OCI-LY1 (cell line): ENCODE data around the gene PSORS1C1.
"Not testable (repeated sequence)": the region's sequence is repeated elsewhere in the genome, so short reads cannot be mapped to it uniquely, and the experiment has no call there.

Experiments
- H2AFZ ChIP-seq: fragments of 200-600 bp; sonication (generic), shearing (Covaris generic); 2 replicates; pipeline ENCODE4 v1.6.0; 2014; ENCODE audit warnings: antibody characterized with exemption, mild to moderate bottlenecking, low read length
- H3F3A ChIP-seq: fragments of 200-600 bp; sonication (generic), shearing (Covaris generic); 2 replicates; pipeline ENCODE4 v1.6.0; 2014; ENCODE audit warnings: mild to moderate bottlenecking, antibody characterized with exemption, low read length, moderate library complexity; ENCODE audit not compliant: insufficient read depth
- H3K27ac ChIP-seq: fragments of 200-600 bp; sonication (generic); 2 replicates; pipeline ENCODE4 v1.5.1; 2014; ENCODE audit warnings: low read length, mixed run types, mild to moderate bottlenecking, low read depth; ENCODE audit not compliant: poor library complexity, severe bottlenecking
- H3K27me3 ChIP-seq: fragments of 200-600 bp; sonication (generic); 2 replicates; pipeline ENCODE4 v1.6.0; 2014; ENCODE audit warnings: antibody characterized with exemption, mild to moderate bottlenecking, low read length, moderate library complexity; ENCODE audit not compliant: insufficient read depth
- H3K36me3 ChIP-seq: fragments of 200-600 bp; sonication (generic); 2 replicates; pipeline ENCODE4 v1.6.1; 2014; ENCODE audit warnings: mild to moderate bottlenecking, antibody characterized with exemption, low read length, moderate library complexity, mixed read lengths; ENCODE audit not compliant: insufficient read depth
- H3K4me1 ChIP-seq: fragments of 200-600 bp; sonication (generic); 2 replicates; pipeline ENCODE4 v1.5.1; 2014; ENCODE audit warnings: mild to moderate bottlenecking, low read length, moderate library complexity; ENCODE audit not compliant: insufficient read depth, severe bottlenecking
- H3K4me2 ChIP-seq: fragments of 200-600 bp; sonication (generic), shearing (Covaris generic); 2 replicates; pipeline ENCODE4 v1.6.1; 2014; ENCODE audit warnings: low read length
- H3K4me3 ChIP-seq: fragments of 200-600 bp; sonication (generic); 2 replicates; pipeline ENCODE4 v1.5.1; 2014; ENCODE audit warnings: low read length, low read depth, mild to moderate bottlenecking, mixed read lengths; ENCODE audit not compliant: poor library complexity, severe bottlenecking
- H3K79me2 ChIP-seq: fragments of 200-600 bp; shearing (Covaris generic); 2 replicates; pipeline ENCODE4 v1.6.1; 2016; ENCODE audit warnings: mixed run types, low read length, mixed read lengths; ENCODE audit not compliant: insufficient read depth
- H3K9ac ChIP-seq: fragments of 200-600 bp; sonication (generic), shearing (Covaris generic); 2 replicates; pipeline ENCODE4 v1.6.1; 2014; ENCODE audit warnings: mild to moderate bottlenecking, low read length, mixed read lengths
- H3K9me2 ChIP-seq: fragments of 200-600 bp; sonication (generic), shearing (Covaris generic); 2 replicates; pipeline ENCODE4 v1.6.1; 2014; ENCODE audit warnings: low read depth, mild to moderate bottlenecking, low read length, mixed read lengths
- H3K9me3 ChIP-seq: fragments of 200-600 bp; shearing (Covaris generic); 2 replicates; pipeline ENCODE4 v1.6.1; 2014; ENCODE audit warnings: low read length, mixed read lengths
- H4K20me1 ChIP-seq: fragments of 200-600 bp; sonication (generic), shearing (Covaris generic); 2 replicates; pipeline ENCODE4 v1.6.0; 2016; ENCODE audit warnings: mild to moderate bottlenecking, low read length; ENCODE audit not compliant: insufficient read depth
- EZH2 ChIP-seq: fragments of 200-600 bp; sonication (generic), shearing (Covaris generic); IDR thresholded peaks from 2 replicates; pipeline ENCODE4 v1.8.0; 2017; ENCODE audit warnings: borderline replicate concordance, mixed run types, mild to moderate bottlenecking, antibody characterized with exemption, low read length, moderate library complexity, mixed read lengths
- TF ChIP-seq, protein P1 (sequence below): fragments of 200-600 bp; sonication (generic), shearing (Covaris generic); IDR thresholded peaks from 2 replicates; pipeline ENCODE4 v1.5.1; 2017; ENCODE audit warnings: mild to moderate bottlenecking, antibody characterized with exemption, low read length, moderate library complexity, mixed read lengths

Gene PSORS1C1

DNA sequence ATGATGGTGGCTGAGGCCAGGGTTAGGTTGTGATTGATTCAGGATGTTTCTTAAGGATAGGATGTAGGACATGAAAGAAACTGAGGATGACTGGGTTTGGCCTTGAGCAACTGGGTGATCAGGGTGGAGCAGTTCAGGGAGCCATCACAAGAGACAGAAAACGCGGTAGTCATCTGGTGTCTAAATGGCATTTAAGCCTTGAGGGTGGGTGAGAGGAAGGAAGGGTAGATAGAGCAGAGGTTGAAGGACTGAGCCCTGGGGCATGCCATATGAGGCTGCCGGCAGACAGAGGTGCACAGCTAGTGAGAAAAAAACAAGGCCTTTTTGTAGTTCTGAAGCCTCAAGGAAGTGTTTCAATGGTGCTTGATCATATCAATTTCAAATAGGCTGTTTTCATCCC, 54.0 kb downstream of the PSORS1C1 start:
- peaks cover 23% of the 10 kb centered on the region for H3K4me1 ChIP-seq
- H3K4me3 ChIP-seq: no peak overlapping the region
- H3K27ac ChIP-seq: no peak overlapping the region
- no peaks in the 10 kb centered on the region for H3K9me2 ChIP-seq
- peaks cover 5% of the 10 kb centered on the region; the same call in 1 of the 2 replicates for H3K36me3 ChIP-seq
- no peaks in the 10 kb centered on the region for H3K79me2 ChIP-seq
- H3F3A ChIP-seq: no peaks in the 10 kb centered on the region
- no peaks in the 10 kb centered on the region for H3K9me3 ChIP-seq
- no peak overlapping the region for H3K9ac ChIP-seq
- no peak overlapping the region for H2AFZ ChIP-seq
- TF ChIP-seq, protein P1, sequence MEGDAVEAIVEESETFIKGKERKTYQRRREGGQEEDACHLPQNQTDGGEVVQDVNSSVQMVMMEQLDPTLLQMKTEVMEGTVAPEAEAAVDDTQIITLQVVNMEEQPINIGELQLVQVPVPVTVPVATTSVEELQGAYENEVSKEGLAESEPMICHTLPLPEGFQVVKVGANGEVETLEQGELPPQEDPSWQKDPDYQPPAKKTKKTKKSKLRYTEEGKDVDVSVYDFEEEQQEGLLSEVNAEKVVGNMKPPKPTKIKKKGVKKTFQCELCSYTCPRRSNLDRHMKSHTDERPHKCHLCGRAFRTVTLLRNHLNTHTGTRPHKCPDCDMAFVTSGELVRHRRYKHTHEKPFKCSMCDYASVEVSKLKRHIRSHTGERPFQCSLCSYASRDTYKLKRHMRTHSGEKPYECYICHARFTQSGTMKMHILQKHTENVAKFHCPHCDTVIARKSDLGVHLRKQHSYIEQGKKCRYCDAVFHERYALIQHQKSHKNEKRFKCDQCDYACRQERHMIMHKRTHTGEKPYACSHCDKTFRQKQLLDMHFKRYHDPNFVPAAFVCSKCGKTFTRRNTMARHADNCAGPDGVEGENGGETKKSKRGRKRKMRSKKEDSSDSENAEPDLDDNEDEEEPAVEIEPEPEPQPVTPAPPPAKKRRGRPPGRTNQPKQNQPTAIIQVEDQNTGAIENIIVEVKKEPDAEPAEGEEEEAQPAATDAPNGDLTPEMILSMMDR: no peak
- TF ChIP-seq EZH2: no peak
- H4K20me1 ChIP-seq: no peaks in the 10 kb centered on the region
- H3K27me3 ChIP-seq: no peaks in the 10 kb centered on the region
- H3K4me2 ChIP-seq: no peak overlapping the region

DNA sequence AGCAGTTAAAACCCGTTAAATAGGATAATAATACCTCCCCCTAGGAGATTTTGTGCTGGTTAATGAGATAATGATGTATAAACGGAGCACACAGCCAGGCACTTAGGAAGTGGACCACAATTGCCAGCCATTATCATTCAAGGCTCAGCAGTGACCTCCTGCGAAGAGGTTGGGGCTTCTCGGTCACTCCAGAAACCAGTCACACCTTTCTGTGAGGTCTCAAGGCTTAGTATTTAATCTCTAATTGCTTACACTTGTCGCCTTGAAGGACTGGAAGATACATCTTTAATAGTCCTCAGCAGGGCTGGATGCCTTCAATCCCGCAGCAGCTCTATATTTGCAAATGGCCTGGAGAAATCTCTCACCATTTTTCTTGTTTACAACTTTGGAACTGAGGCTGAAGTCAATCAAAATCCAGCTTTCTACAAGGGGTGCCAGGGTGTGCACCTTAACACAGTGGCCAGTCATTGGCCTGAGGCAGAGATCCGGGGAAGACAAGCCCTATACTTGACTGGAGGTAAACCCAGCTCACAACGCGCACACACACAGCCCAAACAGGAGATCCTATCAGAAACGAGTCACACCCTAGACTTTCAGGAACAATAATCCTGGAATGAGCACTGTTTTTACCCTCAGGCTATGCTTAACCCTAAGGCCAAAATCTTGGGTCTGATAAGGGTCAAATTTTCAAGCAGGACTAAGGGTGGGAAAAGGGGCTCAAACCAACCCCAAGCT, 54.7 kb downstream of the PSORS1C1 start:
- H3K79me2 ChIP-seq: no peaks in the 10 kb centered on the region
- no peak overlapping the region for H2AFZ ChIP-seq
- H3K4me3 ChIP-seq: no peak overlapping the region
- H3K4me1 ChIP-seq: peaks cover 16% of the 10 kb centered on the region
- H4K20me1 ChIP-seq: no peaks in the 10 kb centered on the region
- H3K4me2 ChIP-seq: no peak overlapping the region
- H3F3A ChIP-seq: no peaks in the 10 kb centered on the region
- no peak overlapping the region for H3K9ac ChIP-seq
- H3K9me3 ChIP-seq: no peaks in the 10 kb centered on the region
- no peak for TF ChIP-seq EZH2
- TF ChIP-seq, protein P1: no peak
- no peak overlapping the region for H3K27ac ChIP-seq
- no peaks in the 10 kb centered on the region for H3K27me3 ChIP-seq
- no peaks in the 10 kb centered on the region for H3K9me2 ChIP-seq
- H3K36me3 ChIP-seq: no peaks in the 10 kb centered on the region

- not testable (repeated sequence) for H3K9ac ChIP-seq, H3K4me2 ChIP-seq, H3K9me3 ChIP-seq, H4K20me1 ChIP-seq, H3K27ac ChIP-seq, H3K9me2 ChIP-seq, H3K4me3 ChIP-seq, H2AFZ ChIP-seq, H3K4me1 ChIP-seq, H3K27me3 ChIP-seq, H3F3A ChIP-seq, H3K36me3 ChIP-seq, H3K79me2 ChIP-seq
Observed at GRCh38 chr6:31169858-31170599, 55.4 kb downstream of the PSORS1C1 start.

DNA sequence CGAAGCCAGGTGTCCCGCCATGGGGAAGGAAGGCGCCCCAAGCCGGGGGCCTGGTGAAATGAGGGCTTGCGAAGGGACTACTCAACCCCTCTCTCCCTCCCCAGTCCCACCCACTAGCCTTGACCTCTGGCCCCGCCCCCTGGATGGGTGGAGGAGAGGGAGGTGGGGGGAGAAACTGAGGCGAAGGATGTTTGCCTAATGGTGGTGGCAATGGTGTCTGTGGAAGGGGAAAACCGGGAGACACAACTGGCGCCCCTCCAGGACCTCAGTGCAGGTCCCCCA, 55.9 kb downstream of the PSORS1C1 start, which contains the start of gene POU5F1:
POU5F1 (minus strand) TSS at position 83 of the 282 bp plus-strand sequence; CDS start at position 21, 62 bp downstream.
- Histone ChIP-seq H3K27me3 (no peaks in the 10 kb centered on the region), H3F3A (no peaks in the 10 kb centered on the region), H3K9me3 (no peaks in the 10 kb centered on the region), H3K4me2 (no peak within 1 kb of the TSS), H3K4me3 (no peak within 1 kb of the TSS), H2AFZ (no peak within 1 kb of the TSS), H4K20me1 (no peaks in the 10 kb centered on the region), H3K79me2 (no peaks in the 10 kb centered on the region), H3K27ac (no peak within 1 kb of the TSS), H3K36me3 (no peaks in the 10 kb centered on the region), H3K9me2 (no peaks in the 10 kb centered on the region), H3K9ac (no peak within 1 kb of the TSS), H3K4me1 (peaks cover 4% of the 10 kb centered on the region)
- no peak for TF ChIP-seq EZH2
